ENCODE data around the gene NPB. TPM values are rescaled to one million over a fixed set of nuclear protein-coding genes. Genes with fewer than 3 reads are reported as not detected.

NPB gene
- total RNA-seq, 6 experiments from 2014 or later, result 0.12 to 1.5 (median 0.87) TPM; not detected in 2

- H3K4me3 ChIP-seq, result no peak overlapping the region
- TF ChIP-seq POLR2A (IDR thresholded peaks at IDR 0.05) (no peak), CTCF (IDR thresholded peaks at IDR 0.05) (no peak)
- WGBS (ENCODE audit: insufficient coverage, low coverage, low lambda C conversion rate, missing lambda C conversion rate), result 27% methylated on average over 6 of the region's 15 CpGs
- peaks cover 0 to 11% (median 2%) of the 10 kb centered on the region in 4 donors for H3K4me1 ChIP-seq
- DNase-seq (peak in 1 of 3 donors; percentile 48), ATAC-seq (no peak)
- H3K9me3 ChIP-seq, result no peaks in the 10 kb centered on the region
- H3K27me3 ChIP-seq, result no peaks in the 10 kb centered on the region
- no peak overlapping the region for H3K27ac ChIP-seq
- intact Hi-C loops (cut with DNase I), result no loop called here
- H3K36me3 ChIP-seq, result no peaks in the 10 kb centered on the region
These were observed 29.7 kb downstream of the NPB start for GRCh38 chr17:81931557-81932332.

GRCh38 chr17:81932333-81932983, 30.4 kb downstream of the NPB start:
- H3K27ac ChIP-seq, result no peak overlapping the region
- ATAC-seq, result no peak
- H3K4me1 ChIP-seq, result peaks cover 0 to 17% (median 3%) of the 10 kb centered on the region in 4 donors
- no peak for TF ChIP-seq CTCF (IDR thresholded peaks at IDR 0.05)
- no peak for TF ChIP-seq POLR2A (IDR thresholded peaks at IDR 0.05)
- peak in 1 of 3 donors; percentile 56 for DNase-seq
- no peaks in the 10 kb centered on the region for H3K9me3 ChIP-seq
- H3K36me3 ChIP-seq, result no peaks in the 10 kb centered on the region
- intact Hi-C loops (cut with DNase I), result no loop called here
- no peaks in the 10 kb centered on the region for H3K27me3 ChIP-seq
- no peak overlapping the region for H3K4me3 ChIP-seq
- WGBS (ENCODE audit: insufficient coverage, low coverage, low lambda C conversion rate, missing lambda C conversion rate), result 72% methylated on average over 6 of the region's 9 CpGs

- 80% methylated on average over 5 of the region's 14 CpGs for WGBS (ENCODE audit: insufficient coverage, low coverage, low lambda C conversion rate, missing lambda C conversion rate)
- peak in 1 of 3 donors; percentile 43 for DNase-seq
- intact Hi-C loops (cut with DNase I), result no loop called here
- Histone ChIP-seq H3K27me3 (no peaks in the 10 kb centered on the region), H3K27ac (no peak overlapping the region), H3K36me3 (no peaks in the 10 kb centered on the region), H3K4me1 (peaks cover 0 to 13% (median 3%) of the 10 kb centered on the region in 4 donors), H3K9me3 (no peaks in the 10 kb centered on the region), H3K4me3 (no peak overlapping the region)
- no peak for ATAC-seq
- TF ChIP-seq CTCF (IDR thresholded peaks at IDR 0.05) (no peak), POLR2A (IDR thresholded peaks at IDR 0.05) (no peak)
These were observed 31.2 kb downstream of the NPB start for GRCh38 chr17:81933178-81933699.

- H3K9me3 ChIP-seq, result no peaks in the 10 kb centered on the region
- H3K36me3 ChIP-seq, result no peaks in the 10 kb centered on the region
- H3K27me3 ChIP-seq, result no peaks in the 10 kb centered on the region
- TF ChIP-seq POLR2A (IDR thresholded peaks at IDR 0.05) (no peak), CTCF (IDR thresholded peaks at IDR 0.05) (no peak)
- DNase-seq, result peak in 1 of 3 donors; percentile 50
- peaks cover 0 to 11% (median 3%) of the 10 kb centered on the region in 4 donors for H3K4me1 ChIP-seq
- WGBS (ENCODE audit: insufficient coverage, low coverage, low lambda C conversion rate, missing lambda C conversion rate), result no CpG with 5 or more reads among the region's 23 CpGs
- intact Hi-C loops (cut with DNase I), result no loop called here
- no peak overlapping the region for H3K27ac ChIP-seq
- ATAC-seq, result no peak
- H3K4me3 ChIP-seq, result no peak overlapping the region
These were observed 32.2 kb downstream of the NPB start for GRCh38 chr17:81934098-81934757.
